ENCODE data around the gene KCTD13. TPM values are rescaled to one million over a fixed set of nuclear protein-coding genes. Genes with fewer than 3 reads are reported as not detected.
"Not testable (repeated sequence)": the region's sequence is repeated elsewhere in the genome, so short reads cannot be mapped to it uniquely, and the experiment has no call there.

Gene KCTD13
- total RNA-seq, 1 experiment from 2014 or later, result 8.2 TPM

- no peaks in the 10 kb centered on the region for H4K20me1 ChIP-seq (ENCODE audit: low read length)
- intact Hi-C loops (cut with micrococcal nuclease), result no loop called here
- H3F3A ChIP-seq (ENCODE audit: low read length, unreplicated experiment), result no peaks in the 10 kb centered on the region
- no peaks in the 10 kb centered on the region for H3K36me3 ChIP-seq (ENCODE audit: low read depth, low read length)
- no peak overlapping the region for H3K4me3 ChIP-seq (ENCODE audit: low read length)
- no peak overlapping the region for H3K9ac ChIP-seq (ENCODE audit: low read length)
- no peak for ATAC-seq
- no peak for DNase-seq
- H3K79me2 ChIP-seq (ENCODE audit: low read length), result no peaks in the 10 kb centered on the region
- CTCF ChIA-PET, result no interaction called here
- H3K9me2 ChIP-seq (replicated peaks; ENCODE audit: low read length), result no peaks in the 10 kb centered on the region
- BruUV-seq (replicated peaks), result no TSS peak
- TF ChIP-seq CTCF (conservative IDR thresholded peaks at IDR 0.05; ENCODE audit: low read depth, low read length), result no peak
- no peak for TF ChIP-seq EZH2phosphoT487 (IDR thresholded peaks at IDR 0.05; ENCODE audit: borderline replicate concordance, low read length)
- no peak for TF ChIP-seq EZH2 (IDR thresholded peaks at IDR 0.05; ENCODE audit: low read length, unreplicated experiment)
- H3K9me3 ChIP-seq (ENCODE audit: low read length), result no peaks in the 10 kb centered on the region
- H3K4me1 ChIP-seq (ENCODE audit: insufficient read depth, low read length), result 0 out of 2 replicates have a peak, but pooled peaks cover 5% of the 10 kb centered on the region
- no peak overlapping the region for H3K4me2 ChIP-seq (ENCODE audit: low read length)
- no peaks in the 10 kb centered on the region for H3K27me3 ChIP-seq (ENCODE audit: low read length)
- H3K27ac ChIP-seq (ENCODE audit: low read length), result no peak overlapping the region
- H2AFZ ChIP-seq (ENCODE audit: low read length), result no peak overlapping the region
- POLR2A ChIA-PET (ENCODE audit: unreplicated experiment), result no interaction called here
Measured at GRCh38 chr16:29911676-29912010, 14.4 kb downstream of the KCTD13 start.

GRCh38 chr16:29910819-29911675 is 15.0 kb downstream of the KCTD13 start:
- intact Hi-C loops (cut with micrococcal nuclease), result no loop called here
- ATAC-seq, result no peak

GRCh38 chr16:29909851-29910250 is 16.2 kb downstream of the KCTD13 start:
- H3K4me2 ChIP-seq (ENCODE audit: low read length); H3K27ac ChIP-seq (ENCODE audit: low read length); H3K27me3 ChIP-seq (ENCODE audit: low read length); H3K9ac ChIP-seq (ENCODE audit: low read length); ATAC-seq; H4K20me1 ChIP-seq (ENCODE audit: low read length); H3K36me3 ChIP-seq (ENCODE audit: low read depth, low read length); H3K9me2 ChIP-seq (replicated peaks; ENCODE audit: low read length); DNase-seq; H3K79me2 ChIP-seq (ENCODE audit: low read length); H3K4me3 ChIP-seq (ENCODE audit: low read length); H3K4me1 ChIP-seq (ENCODE audit: insufficient read depth, low read length); BruUV-seq (replicated peaks); H2AFZ ChIP-seq (ENCODE audit: low read length); intact Hi-C loops (cut with micrococcal nuclease); H3K9me3 ChIP-seq (ENCODE audit: low read length); H3F3A ChIP-seq (ENCODE audit: low read length, unreplicated experiment): not testable (repeated sequence)
- CTCF ChIA-PET, result interaction anchor here (0.6 kb wide), 1 partner anchor 45 kb away, joined by 7 read pairs; no protein-coding TSS in a partner anchor
- POLR2A ChIA-PET (ENCODE audit: unreplicated experiment), result interaction anchor here (1.0 kb wide), 1 partner anchor 10 kb away, joined by 16 read pairs; the partner anchor contains the start of genes ASPHD1 and SEZ6L2

More at GRCh38 chr16:29910819-29911675, 15.0 kb downstream of the KCTD13 start:
- H3K4me1 ChIP-seq (ENCODE audit: insufficient read depth, low read length), result 0 out of 2 replicates have a peak, but pooled peaks cover 5% of the 10 kb centered on the region
- H3K79me2 ChIP-seq (ENCODE audit: low read length), result no peaks in the 10 kb centered on the region
- H3F3A ChIP-seq (ENCODE audit: low read length, unreplicated experiment), result no peaks in the 10 kb centered on the region
- no peaks in the 10 kb centered on the region for H3K36me3 ChIP-seq (ENCODE audit: low read depth, low read length)
- H3K27me3 ChIP-seq (ENCODE audit: low read length), result no peaks in the 10 kb centered on the region
- BruUV-seq (replicated peaks), result no TSS peak
- H2AFZ ChIP-seq (ENCODE audit: low read length), result no peak overlapping the region
- no peak overlapping the region for H3K27ac ChIP-seq (ENCODE audit: low read length)
- no peak overlapping the region for H3K9ac ChIP-seq (ENCODE audit: low read length)
- H3K4me3 ChIP-seq (ENCODE audit: low read length), result no peak overlapping the region
- TF ChIP-seq EZH2phosphoT487 (IDR thresholded peaks at IDR 0.05; ENCODE audit: borderline replicate concordance, low read length) (no peak), EZH2 (IDR thresholded peaks at IDR 0.05; ENCODE audit: low read length, unreplicated experiment) (no peak), CTCF (conservative IDR thresholded peaks at IDR 0.05; ENCODE audit: low read depth, low read length) (no peak)
- H3K4me2 ChIP-seq (ENCODE audit: low read length), result no peak overlapping the region
- ChIA-PET CTCF (no interaction called here), POLR2A (ENCODE audit: unreplicated experiment) (no interaction called here)
- no peaks in the 10 kb centered on the region for H4K20me1 ChIP-seq (ENCODE audit: low read length)
- H3K9me3 ChIP-seq (ENCODE audit: low read length), result no peaks in the 10 kb centered on the region
- no peak for DNase-seq
- H3K9me2 ChIP-seq (replicated peaks; ENCODE audit: low read length), result no peaks in the 10 kb centered on the region

All from PC-3 (cell line).